Uterus (tissue), 4 donors: ENCODE results near the gene SPTBN4. TPM values are rescaled to one million over a fixed set of nuclear protein-coding genes. Genes with fewer than 3 reads are reported as not detected.

Source experiments
- DNase-seq, 2 donors: peaks; one replicate each; pipeline ENCODE4 v3.0.0-alpha.2; 2019 to 2020
- H3K27ac ChIP-seq, 2 donors: fragments of 200-600 bp; sonication (generic); 1 replicate in 1 of 2; 2 replicates in 1 of 2; pipeline ENCODE4 v1.5.1; 2016 to 2018
- H3K27me3 ChIP-seq, 2 donors: fragments of 200-600 bp; sonication (generic); one replicate each; pipeline ENCODE4 v1.5.1; 2018 to 2019; ENCODE audit warnings: control low read depth in 1 of 2
- H3K36me3 ChIP-seq, 2 donors: fragments of 200-600 bp; sonication (generic); one replicate each; pipeline ENCODE4 v1.5.1; 2019; ENCODE audit warnings: control low read depth in 1 of 2
- H3K4me1 ChIP-seq, 2 donors: fragments of 200-600 bp; sonication (generic); one replicate each; pipeline ENCODE4 v1.5.1; 2018 to 2019; ENCODE audit warnings: control low read depth in 1 of 2
- H3K4me3 ChIP-seq, 2 donors: fragments of 200-600 bp; sonication (generic); 1 replicate in 1 of 2; 2 replicates in 1 of 2; pipeline ENCODE4 v1.5.1; 2018 to 2019; ENCODE audit warnings: mild to moderate bottlenecking in 1 of 2
- H3K9me3 ChIP-seq, 2 donors: fragments of 200-600 bp; sonication (generic); one replicate each; pipeline ENCODE4 v1.5.1; 2019; ENCODE audit warnings: control low read depth in 1 of 2
- CTCF ChIP-seq, 4 experiments: fragments of 200-600 bp in 2 of 4; fragments of 450-650 bp in 2 of 4; sonication (generic) in 2 of 4; IDR thresholded peaks; one replicate each; pipeline ENCODE4 v1.5.1; 2016 to 2019; ENCODE audit warnings: antibody characterized with exemption in 4 of 4, mild to moderate bottlenecking in 2 of 4, moderate library complexity in 1 of 4
- POLR2A ChIP-seq, 2 donors: fragments of 450-650 bp; IDR thresholded peaks; one replicate each; pipeline ENCODE4 v1.6.1; 2016; ENCODE audit warnings: antibody characterized with exemption in 2 of 2, mild to moderate bottlenecking in 1 of 2, moderate library complexity in 1 of 2
- intact Hi-C: fragments of 100-400 bp; cut with DNase I; formaldehyde crosslinking; loops from one replicate; pipeline ENCODE4 v1.15.1; 2023; ENCODE audit warnings: low total_unique reads
- total RNA-seq, 4 donors: library from RNA; depleted of rRNA in 3 of 4; stranded (reverse); fragments of >200 nt in 3 of 4; gene quantifications; one replicate each; pipeline versions ENCODE4 v1.1.0 to v1.2.4, GENCODE V29; 2014 to 2023
- donor health status: DM: yes; HTN: yes; CAD: no.

SPTBN4 gene
- total RNA-seq, 4 donors from 2014 or later, result 3.1 to 7.0 (median 5.3) TPM; not detected in 1

GRCh38 chr19:40608240-40608621 lies 141.4 kb downstream of the SPTBN4 start:
- H3K4me1 ChIP-seq, result peaks cover 0 to 16% of the 10 kb centered on the region in 2 donors
- H3K27ac ChIP-seq, result peak overlapping the region in 1 of 2 donors; percentile 11
- H3K27me3 ChIP-seq, result no peaks in the 10 kb centered on the region
- no peak for DNase-seq
- TF ChIP-seq POLR2A (IDR thresholded peaks at IDR 0.05) (no peak), CTCF (IDR thresholded peaks at IDR 0.05) (no peak)
- no peaks in the 10 kb centered on the region for H3K36me3 ChIP-seq
- intact Hi-C loops, result loop anchor here (10.0 kb wide), 1 partner anchor 143 kb away; the partner anchor contains the start of genes BLVRB and SPTBN4
- H3K4me3 ChIP-seq, result no peak overlapping the region
- no peaks in the 10 kb centered on the region for H3K9me3 ChIP-seq

DNA sequence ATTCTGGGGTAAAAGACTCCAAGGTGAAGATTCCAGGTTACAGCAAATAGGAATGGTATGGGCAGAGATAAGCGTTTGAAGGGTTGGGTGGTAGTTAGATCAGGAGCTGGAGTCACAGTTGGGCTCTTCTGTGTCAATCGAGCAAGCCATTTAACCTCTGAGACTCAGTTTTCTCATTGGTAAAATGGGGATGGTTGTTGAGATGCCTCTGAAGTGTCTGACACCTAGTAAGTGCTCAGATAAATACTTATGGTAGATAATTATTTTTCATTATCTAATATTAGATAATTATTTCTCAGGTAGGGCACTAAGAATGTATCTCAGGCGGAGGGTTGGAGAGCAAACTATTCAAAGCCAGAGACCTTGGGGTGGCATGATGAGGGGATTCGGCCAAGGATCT lies 142.2 kb downstream of the SPTBN4 start:
- H3K27ac ChIP-seq, result no peak overlapping the region
- intact Hi-C loops, result loop anchor here (10.0 kb wide), 1 partner anchor 144 kb away; the partner anchor contains the start of genes BLVRB and SPTBN4
- H3K36me3 ChIP-seq, result no peaks in the 10 kb centered on the region
- no peak overlapping the region for H3K4me3 ChIP-seq
- DNase-seq, result no peak
- no peaks in the 10 kb centered on the region for H3K9me3 ChIP-seq
- H3K27me3 ChIP-seq, result no peaks in the 10 kb centered on the region
- TF ChIP-seq POLR2A (IDR thresholded peaks at IDR 0.05), result no peak
- TF ChIP-seq CTCF (IDR thresholded peaks at IDR 0.05), result no peak
- H3K4me1 ChIP-seq, result peaks cover 0 to 11% of the 10 kb centered on the region in 2 donors

DNA sequence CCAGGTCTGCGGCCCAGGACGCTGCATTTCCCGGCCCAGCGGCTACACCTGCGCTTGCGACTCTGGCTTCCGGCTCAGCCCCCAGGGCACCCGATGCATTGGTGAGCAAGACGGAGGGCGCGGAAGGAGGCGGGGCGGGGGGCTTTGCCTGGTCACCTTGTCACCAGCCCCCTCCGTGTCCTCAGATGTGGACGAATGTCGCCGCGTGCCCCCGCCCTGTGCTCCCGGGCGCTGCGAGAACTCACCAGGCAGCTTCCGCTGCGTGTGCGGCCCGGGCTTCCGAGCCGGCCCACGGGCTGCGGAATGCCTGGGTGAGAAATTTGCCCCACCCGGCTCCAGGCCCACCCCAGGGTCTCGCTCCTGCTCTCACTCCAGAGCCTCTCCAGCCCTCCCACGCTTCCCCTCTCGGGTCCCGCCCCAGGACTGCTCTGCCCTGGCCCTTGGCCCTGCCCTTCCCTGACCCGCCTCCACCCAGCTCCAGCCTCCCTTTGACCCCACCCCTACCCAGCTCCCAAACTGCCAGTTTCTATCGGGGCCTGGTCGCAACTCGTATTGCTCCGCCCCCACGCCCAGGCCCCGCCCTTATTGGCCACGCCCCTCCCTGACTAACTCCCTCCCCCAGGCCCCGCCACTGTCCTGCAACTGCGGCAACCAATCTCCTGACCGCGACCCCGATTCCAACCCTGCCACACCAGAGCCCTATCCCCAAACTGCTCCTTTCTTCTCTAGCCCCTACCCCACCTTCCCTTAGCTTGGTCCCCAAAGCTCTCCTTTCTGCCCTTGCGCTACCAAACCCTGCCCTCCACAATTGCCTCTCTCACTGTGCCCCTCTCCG lies 143.0 kb downstream of the SPTBN4 start:
- Histone ChIP-seq H3K4me1 (peaks cover 0 to 9% of the 10 kb centered on the region in 2 donors), H3K36me3 (no peaks in the 10 kb centered on the region), H3K9me3 (no peaks in the 10 kb centered on the region), H3K27me3 (no peaks in the 10 kb centered on the region), H3K4me3 (peak overlapping the region; percentile 10 to 13), H3K27ac (peak overlapping the region; percentile 70 to 71)
- peak; percentile 75 to 95 for DNase-seq
- intact Hi-C loops, result loop anchor here (10.0 kb wide), 1 partner anchor 145 kb away; the partner anchor contains the start of genes BLVRB and SPTBN4
- TF ChIP-seq CTCF (IDR thresholded peaks at IDR 0.05) (no peak), POLR2A (IDR thresholded peaks at IDR 0.05) (peak in 1 of 2 donors; percentile 7)

DNA sequence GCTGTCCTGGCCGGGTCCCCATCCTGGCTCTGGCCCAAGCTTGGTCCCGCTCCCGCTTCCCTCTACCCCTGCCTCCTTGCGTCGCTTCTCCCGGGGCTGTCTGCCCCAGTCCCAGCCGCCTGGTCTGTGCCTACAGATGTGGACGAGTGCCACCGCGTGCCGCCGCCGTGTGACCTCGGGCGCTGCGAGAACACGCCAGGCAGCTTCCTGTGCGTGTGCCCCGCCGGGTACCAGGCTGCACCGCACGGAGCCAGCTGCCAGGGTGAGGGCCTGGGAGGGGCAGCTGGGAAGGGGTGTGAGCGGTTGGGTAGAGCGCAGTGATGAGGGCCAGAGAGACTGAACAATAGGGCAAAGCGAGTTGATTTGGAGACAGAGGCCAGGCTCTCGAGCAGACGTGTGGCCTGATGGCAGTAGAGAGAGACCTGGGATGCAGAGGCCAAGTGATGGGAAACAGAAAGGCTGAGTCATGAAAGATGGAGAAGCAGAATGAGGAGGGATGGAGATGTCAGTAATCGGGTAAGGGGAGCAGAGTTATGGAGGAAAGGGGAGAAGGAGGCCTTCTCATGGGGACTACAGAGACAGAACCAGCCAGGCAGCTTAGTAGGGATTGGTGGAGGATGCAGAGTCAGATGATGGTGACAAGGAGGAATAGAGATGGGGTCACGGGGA lies 143.7 kb downstream of the SPTBN4 start:
- intact Hi-C loops, result no loop called here
- Histone ChIP-seq H3K4me1 (peaks cover 0 to 8% of the 10 kb centered on the region in 2 donors), H3K4me3 (no peak overlapping the region), H3K36me3 (no peaks in the 10 kb centered on the region), H3K27me3 (no peaks in the 10 kb centered on the region), H3K27ac (peak overlapping the region; percentile 70 to 71), H3K9me3 (no peaks in the 10 kb centered on the region)
- no peak for DNase-seq
- TF ChIP-seq POLR2A (IDR thresholded peaks at IDR 0.05) (no peak), CTCF (IDR thresholded peaks at IDR 0.05) (no peak)

GRCh38 chr19:40611096-40611495 lies 144.3 kb downstream of the SPTBN4 start:
- no peak for TF ChIP-seq CTCF (IDR thresholded peaks at IDR 0.05)
- no peak for TF ChIP-seq POLR2A (IDR thresholded peaks at IDR 0.05)
- peaks cover 0 to 3% of the 10 kb centered on the region in 2 donors for H3K4me1 ChIP-seq
- peak overlapping the region; percentile 70 to 71 for H3K27ac ChIP-seq
- no peaks in the 10 kb centered on the region for H3K9me3 ChIP-seq
- DNase-seq, result no peak
- no peaks in the 10 kb centered on the region for H3K27me3 ChIP-seq
- no peaks in the 10 kb centered on the region for H3K36me3 ChIP-seq
- H3K4me3 ChIP-seq, result no peak overlapping the region
- intact Hi-C loops, result no loop called here
